Activated CD4-positive, alpha-beta T cell treated with anti-CD3 and anti-CD28 coated beads for 48 hours (primary cell): ENCODE results near the gene YPEL1.
A peak's percentile ranks its signal among the peaks of the same experiment; 100 is the strongest.

Experiments used
- DNase-seq: peaks from one replicate; pipeline ENCODE4 v3.0.0-alpha.2; 2020

YPEL1 gene

DNA sequence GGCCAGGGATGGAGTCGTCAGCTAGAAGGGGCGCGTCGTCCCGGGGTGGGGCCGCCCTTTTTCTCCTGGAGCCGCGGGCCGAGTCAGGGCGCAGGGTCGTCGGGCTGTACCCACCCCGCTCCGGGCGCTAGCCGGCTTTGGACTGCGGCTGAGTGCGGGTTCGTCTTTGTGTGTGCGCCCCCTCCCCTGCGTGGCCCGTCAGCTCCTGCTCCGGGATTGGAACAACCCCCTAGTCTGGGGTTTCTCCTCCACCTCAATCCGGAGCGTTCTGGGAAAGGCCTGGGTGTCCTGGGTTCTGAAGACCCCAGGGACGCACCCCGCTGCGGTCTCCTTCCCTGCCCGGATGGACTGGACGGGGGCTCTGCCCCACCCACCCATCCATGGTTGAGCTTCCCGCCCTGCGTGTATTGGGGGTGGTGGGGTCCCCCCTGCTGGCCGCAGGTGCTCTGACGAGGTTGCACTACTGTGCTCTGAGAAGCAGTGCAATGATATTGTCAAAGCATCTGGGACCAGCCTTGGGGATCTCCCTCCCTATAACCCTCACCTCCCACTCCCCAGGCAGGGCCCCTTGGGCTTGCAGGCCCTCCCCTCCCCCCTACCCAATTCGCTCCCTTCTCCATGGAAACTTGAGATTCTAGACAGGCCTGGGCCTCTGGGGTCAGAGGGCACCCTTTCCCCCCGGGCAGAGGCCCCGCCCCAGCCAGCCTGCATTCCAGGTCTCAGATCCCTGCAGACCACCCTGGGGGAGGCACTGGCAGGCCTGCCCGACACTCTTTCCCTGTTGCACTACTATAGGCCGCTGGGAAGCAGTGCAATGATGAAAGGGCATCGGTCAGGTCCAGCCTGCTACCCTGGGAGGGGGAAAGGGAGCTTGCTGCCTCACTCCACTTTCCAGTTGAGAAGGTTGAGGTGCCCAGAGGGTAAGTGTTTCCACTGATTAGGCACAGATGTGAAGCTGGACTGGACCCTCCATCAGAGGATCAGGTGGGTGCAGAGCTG lies 82.7 kb downstream of the YPEL1 start:
- no peak for DNase-seq

DNA sequence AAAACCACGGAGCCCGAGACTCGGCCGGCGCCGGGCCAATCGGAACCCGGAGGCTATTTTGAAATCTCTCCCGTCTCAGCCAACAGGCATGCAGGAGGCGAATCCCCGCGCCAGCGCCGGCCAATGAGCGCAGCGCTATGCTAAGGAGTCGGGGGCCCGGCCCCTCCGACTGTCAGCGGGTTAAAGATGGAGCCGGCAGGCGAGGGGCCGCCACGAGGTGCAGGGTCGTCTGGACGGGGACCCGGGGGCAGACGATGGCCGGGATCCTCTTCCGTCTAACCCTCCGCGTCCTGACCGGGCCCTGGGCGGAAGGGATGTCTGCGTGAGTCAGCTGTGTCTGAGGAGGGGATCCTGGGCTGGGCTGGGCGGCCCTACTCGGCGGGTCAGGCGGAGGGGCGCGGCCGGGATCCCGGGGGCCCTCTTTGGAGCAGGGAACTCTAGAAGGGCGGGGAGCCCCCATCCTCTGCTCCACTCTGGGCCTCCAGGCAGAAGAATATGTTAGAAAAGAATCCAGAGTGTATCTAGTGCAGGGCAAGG lies 83.5 kb downstream of the YPEL1 start:
- DNase-seq: peak; percentile 94

DNA sequence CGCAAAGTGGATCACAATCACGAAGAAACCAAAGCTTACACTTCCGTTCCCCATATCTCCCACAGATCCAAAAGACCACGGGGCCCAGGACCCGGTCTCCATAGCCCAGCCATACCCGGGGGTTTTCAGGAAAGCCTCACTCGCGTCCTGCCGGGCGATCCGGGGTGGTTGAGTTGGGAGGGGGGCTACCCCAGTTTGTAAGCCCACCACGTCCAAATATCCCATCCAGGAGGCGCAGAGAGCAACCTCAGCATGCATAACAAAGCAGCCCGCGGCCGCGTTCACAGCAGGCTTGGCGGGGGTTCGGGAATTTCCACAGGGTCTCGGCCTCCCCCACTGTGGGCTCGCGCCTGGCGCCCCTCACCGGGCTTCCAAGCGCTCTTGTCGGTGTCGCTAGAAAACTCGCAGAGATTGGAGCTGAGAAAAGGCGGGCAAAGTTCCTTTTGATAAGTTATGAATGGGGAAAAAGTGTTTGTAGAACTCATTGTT lies 84.0 kb downstream of the YPEL1 start:
- no peak for DNase-seq

DNA sequence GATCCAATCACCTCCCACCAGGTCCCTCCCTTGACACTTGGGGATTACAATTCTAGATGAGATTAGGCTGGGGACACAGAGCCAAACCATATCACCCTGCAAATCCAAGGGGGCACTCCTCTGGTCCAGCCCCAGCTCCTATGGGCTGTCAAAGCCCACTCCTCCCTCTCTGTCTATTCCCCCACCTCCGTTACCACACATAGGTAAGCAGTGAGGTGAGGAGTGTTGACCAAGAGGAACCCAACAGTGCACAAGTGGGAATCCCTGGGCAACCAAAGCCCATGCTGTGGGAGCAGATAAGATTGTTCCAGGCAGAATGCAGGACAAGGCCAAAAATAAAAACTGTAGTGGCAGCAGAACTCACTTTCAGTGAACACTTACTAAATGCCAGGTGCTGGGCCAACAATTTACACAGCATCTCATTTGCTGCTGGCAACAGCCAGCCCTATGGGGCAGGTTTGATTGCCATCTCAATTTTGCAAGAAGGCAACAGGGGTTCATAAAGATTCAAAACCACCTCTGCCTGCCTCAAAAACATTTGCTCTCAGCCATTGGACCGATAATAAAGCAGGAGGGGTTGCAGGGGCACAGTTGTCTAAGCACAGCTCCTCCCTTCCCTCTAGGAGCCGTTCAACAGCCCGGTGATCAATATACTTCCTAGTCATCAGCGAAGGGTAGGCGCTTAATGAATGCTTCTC lies 84.6 kb downstream of the YPEL1 start:
- DNase-seq: no peak

DNA sequence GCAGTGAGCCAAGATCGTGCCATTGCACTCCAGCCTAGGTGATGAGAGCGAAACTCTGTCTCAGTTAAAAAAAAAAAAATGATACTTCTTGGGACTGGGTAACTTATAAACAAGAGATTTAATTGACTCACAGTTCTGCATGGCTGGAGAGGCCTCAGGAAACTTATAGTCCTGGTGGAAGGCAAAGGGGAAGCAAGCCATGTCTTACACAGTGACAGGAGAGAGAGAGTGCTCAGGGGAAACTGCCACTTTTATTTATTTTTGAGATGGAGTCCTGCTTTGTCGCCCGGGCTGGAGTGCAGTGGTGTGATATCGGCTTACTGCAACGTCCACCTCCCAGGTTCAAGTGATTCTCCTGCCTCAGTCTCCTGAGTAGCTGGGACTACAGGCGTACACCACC lies 85.3 kb downstream of the YPEL1 start:
- DNase-seq: no peak
